ENCODE measurements around the gene AGAP3. TPM values are rescaled to one million over a fixed set of nuclear protein-coding genes. Genes with fewer than 3 reads are reported as not detected.

AGAP3 gene
- total and polyA plus RNA-seq, 7 donors, result 27.7 to 89.7 (median 36.4) TPM

DNA sequence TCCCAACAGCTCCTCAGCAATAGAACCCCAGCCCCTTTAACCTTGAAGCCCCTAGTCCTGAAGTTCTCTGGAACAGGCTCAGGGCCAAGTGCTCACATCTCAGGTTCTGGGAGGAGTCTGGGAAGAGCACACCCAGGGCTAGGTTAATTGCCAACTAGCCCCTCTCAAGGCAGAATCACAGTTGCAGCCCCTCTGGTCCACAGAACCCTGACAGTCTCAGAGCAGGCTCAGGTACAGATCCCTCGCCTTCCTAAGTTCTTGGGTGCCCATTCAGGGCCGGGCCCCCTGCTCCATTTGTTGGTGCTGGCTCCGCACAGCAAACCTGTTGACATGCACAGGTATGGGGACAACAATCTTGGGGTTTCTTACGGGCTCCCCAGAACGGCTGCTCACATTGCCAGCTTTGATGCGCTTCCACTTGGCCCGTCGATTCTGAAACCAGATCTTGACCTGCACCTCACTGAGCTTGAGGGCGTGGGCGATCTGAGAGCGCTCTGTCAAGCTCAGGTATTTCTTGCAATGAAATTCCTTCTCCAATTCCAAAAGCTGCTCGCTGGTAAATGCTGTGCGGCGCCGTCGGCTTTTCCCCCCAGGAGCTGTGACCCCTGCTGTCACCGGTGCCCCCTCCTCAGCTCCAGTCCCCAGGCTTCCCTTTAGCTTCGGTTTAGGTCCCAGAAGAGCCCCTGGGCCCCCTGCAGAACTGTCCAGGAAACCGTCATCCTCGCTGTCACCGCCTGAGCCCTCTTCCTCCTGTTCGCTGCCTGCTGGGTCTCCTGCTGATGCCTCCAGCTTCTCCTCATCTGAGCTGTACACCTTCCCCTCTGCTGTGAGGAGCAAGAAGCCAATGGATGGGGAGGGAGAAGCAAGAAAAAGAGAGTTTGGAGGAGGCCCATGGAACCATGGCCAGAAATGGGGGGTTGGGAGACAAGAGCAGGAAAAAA lies 62.3 kb downstream of the AGAP3 start:
- Histone ChIP-seq H3K27me3 (peaks cover 10 to 46% (median 28%) of the 10 kb centered on the region in 3 donors), H3K4me3 (no peak overlapping the region), H3K9me3 (no peaks in the 10 kb centered on the region), H3K36me3 (peaks cover 4 to 20% (median 7%) of the 10 kb centered on the region in 4 donors), H3K27ac (no peak overlapping the region), H3K4me1 (no peaks in the 10 kb centered on the region)
- TF ChIP-seq POLR2AphosphoS5 (IDR thresholded peaks at IDR 0.05) (no peak), POLR2A (IDR thresholded peaks at IDR 0.05) (no peak), EP300 (IDR thresholded peaks at IDR 0.05) (no peak)
- TF ChIP-seq, protein P1, sequence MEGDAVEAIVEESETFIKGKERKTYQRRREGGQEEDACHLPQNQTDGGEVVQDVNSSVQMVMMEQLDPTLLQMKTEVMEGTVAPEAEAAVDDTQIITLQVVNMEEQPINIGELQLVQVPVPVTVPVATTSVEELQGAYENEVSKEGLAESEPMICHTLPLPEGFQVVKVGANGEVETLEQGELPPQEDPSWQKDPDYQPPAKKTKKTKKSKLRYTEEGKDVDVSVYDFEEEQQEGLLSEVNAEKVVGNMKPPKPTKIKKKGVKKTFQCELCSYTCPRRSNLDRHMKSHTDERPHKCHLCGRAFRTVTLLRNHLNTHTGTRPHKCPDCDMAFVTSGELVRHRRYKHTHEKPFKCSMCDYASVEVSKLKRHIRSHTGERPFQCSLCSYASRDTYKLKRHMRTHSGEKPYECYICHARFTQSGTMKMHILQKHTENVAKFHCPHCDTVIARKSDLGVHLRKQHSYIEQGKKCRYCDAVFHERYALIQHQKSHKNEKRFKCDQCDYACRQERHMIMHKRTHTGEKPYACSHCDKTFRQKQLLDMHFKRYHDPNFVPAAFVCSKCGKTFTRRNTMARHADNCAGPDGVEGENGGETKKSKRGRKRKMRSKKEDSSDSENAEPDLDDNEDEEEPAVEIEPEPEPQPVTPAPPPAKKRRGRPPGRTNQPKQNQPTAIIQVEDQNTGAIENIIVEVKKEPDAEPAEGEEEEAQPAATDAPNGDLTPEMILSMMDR (IDR thresholded peaks at IDR 0.05), result no peak
- intact Hi-C loops (cut with DNase I), result no loop called here
- no peak for DNase-seq
- 68 to 76% methylated on average over 22 of the region's 22 CpGs for WGBS, 2 donors

DNA sequence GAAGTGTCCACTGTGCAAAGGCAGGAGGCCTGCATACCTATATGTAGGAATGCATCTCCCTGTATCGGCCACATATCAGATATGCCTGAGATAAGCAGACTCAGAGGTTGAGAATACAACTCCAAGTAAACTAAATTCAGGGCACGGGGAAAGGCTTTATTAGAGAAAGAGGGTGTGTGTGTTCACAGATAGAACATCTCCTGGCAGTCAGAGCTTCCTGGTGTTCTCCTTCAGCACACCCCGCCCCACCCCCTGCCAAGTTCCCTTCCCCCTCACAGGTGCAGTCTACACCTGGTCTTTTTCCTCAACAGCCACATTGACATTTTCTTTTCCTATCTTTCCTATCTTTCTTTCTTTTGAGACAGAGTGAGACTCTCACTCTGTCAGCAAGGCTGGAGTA lies 64.1 kb downstream of the AGAP3 start:
- Histone ChIP-seq H3K27me3 (peaks cover 10 to 59% (median 42%) of the 10 kb centered on the region in 3 donors), H3K36me3 (peaks cover 0 to 3% (median 0%) of the 10 kb centered on the region in 4 donors), H3K4me3 (no peak overlapping the region), H3K9me3 (no peaks in the 10 kb centered on the region), H3K27ac (no peak overlapping the region), H3K4me1 (no peaks in the 10 kb centered on the region)
- intact Hi-C loops (cut with DNase I), result no loop called here
- no peak for DNase-seq
- TF ChIP-seq EP300 (IDR thresholded peaks at IDR 0.05) (no peak), POLR2A (IDR thresholded peaks at IDR 0.05) (no peak), POLR2AphosphoS5 (IDR thresholded peaks at IDR 0.05) (no peak)
- TF ChIP-seq, protein P1 (IDR thresholded peaks at IDR 0.05), result no peak
- WGBS, 2 donors, result 27 to 68% methylated on average over 3 of the region's 3 CpGs

DNA sequence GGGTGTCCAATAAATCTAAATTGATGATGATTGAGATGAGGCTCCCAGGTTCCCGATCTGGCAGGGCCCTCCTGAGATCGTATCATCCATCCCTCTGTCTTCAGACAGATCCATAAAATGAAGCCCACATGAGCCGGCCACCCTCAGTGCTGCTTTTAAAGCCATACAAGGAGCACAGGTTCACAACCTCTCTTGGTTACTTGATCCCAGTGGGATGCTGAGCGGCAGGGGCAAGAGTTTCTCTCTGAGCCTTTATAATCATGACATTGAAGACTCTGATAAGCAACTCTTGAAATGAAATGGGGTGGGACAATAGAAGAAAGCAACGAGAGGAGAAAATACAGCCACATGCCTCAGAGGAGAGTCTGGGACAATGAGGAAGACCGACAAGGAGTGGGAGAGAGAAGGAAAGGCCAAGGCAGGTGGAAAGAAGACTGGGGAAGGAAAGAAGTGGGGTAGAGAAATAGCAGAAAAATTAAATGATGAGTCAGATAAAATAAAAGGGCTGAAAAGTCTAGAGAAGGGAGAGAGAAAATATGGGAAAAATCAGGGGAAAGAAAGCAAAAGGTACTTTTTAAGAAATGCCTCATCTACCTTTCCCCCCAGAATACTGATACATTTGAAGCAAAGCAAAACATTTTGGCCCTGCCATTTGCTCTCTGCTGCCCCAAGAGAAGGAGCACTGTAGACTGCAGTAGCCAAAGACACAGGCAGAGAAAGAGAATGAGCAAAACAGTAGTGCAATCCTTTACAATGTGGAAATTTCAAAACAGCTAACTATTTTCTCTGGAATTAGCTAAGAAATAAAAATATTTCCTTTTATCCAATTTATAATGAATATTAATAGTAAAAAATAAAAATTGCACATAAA lies 66.6 kb downstream of the AGAP3 start:
- Histone ChIP-seq H3K4me1 (no peaks in the 10 kb centered on the region), H3K36me3 (no peaks in the 10 kb centered on the region), H3K9me3 (no peaks in the 10 kb centered on the region), H3K27me3 (peaks cover 10 to 59% (median 47%) of the 10 kb centered on the region in 3 donors), H3K4me3 (no peak overlapping the region), H3K27ac (no peak overlapping the region)
- intact Hi-C loops (cut with DNase I), result no loop called here
- DNase-seq, result no peak
- TF ChIP-seq POLR2AphosphoS5 (IDR thresholded peaks at IDR 0.05) (no peak), EP300 (IDR thresholded peaks at IDR 0.05) (no peak), POLR2A (IDR thresholded peaks at IDR 0.05) (no peak)
- TF ChIP-seq, protein P1 (IDR thresholded peaks at IDR 0.05), result no peak
- WGBS, 2 donors, result 60 to 77% methylated on average over 6 of the region's 6 CpGs

DNA sequence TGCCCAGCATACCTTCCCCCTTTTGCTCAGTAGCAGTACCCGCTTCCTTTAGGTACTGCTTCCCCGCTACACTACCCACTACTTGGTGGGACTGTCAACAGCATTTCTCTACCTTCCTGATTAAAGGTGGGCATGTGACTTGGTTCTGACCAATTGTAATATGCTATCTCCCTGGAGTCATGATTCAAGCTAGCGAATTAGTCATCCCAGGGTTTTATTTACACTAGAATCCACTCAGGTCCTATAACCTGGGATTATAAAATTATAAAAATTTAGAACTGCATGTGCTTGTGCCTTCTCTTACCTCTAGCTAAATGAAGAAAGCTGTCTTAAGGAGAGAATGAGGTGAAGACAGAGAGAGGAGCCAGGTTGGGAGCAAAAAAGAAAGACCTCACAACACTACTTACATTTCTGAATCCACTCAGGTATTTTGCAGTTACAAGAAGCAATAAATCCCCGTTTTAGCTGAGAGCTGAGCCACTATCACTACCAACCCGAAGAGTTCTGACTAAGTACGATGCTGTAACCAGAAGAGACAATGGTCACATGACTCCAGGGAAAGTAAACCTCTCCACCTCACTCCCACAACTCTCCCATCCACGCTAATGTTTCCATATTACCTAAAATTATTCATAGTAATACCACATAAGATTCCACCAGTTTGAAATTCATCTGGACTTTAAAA lies 71.5 kb downstream of the AGAP3 start:
- Histone ChIP-seq H3K27me3 (peaks cover 0 to 32% (median 25%) of the 10 kb centered on the region in 3 donors), H3K9me3 (no peaks in the 10 kb centered on the region), H3K4me1 (no peaks in the 10 kb centered on the region), H3K36me3 (no peaks in the 10 kb centered on the region), H3K27ac (no peak overlapping the region), H3K4me3 (no peak overlapping the region)
- intact Hi-C loops (cut with DNase I), result no loop called here
- 18 to 65% methylated on average over 7 of the region's 7 CpGs for WGBS, 2 donors
- no peak for TF ChIP-seq EP300 (IDR thresholded peaks at IDR 0.05)
- TF ChIP-seq POLR2A (IDR thresholded peaks at IDR 0.05), result no peak
- no peak for TF ChIP-seq POLR2AphosphoS5 (IDR thresholded peaks at IDR 0.05)
- TF ChIP-seq, protein P1 (IDR thresholded peaks at IDR 0.05), result no peak
- no peak for DNase-seq
